HCT116 (cell line): ENCODE results near the gene DCAF8L1. TPM values are rescaled to one million over a fixed set of nuclear protein-coding genes. Genes with fewer than 3 reads are reported as not detected.

Source experiments
- ATAC-seq: fragments of 200-7000 bp; cut with Tn5 transposase; 2 replicates; pipeline ENCODE4 v1.9.1; 2020; ENCODE audit warnings: mild to moderate bottlenecking, moderate library complexity
- BruUV-seq: library from RNA; stranded (reverse); fragments of 400-500 nt; replicated peaks from 2 replicates; lab custom pipeline; 2021; lab: Mats Ljungman, UMichigan
- CTCF ChIA-PET: fragments of 300-600 bp; sonication (Branson Sonifier 250); formaldehyde crosslinking; loops from one replicate; lab custom pipeline; 2021; ENCODE audit warnings: antibody characterized with exemption; lab: Charles Lee
- POLR2A ChIA-PET: fragments of 300-600, 350-600 bp; sonication (Branson Sonifier 250); formaldehyde crosslinking; loops from one replicate; lab custom pipeline; 2021; ENCODE audit warnings: antibody characterized with exemption; lab: Charles Lee
- RAD21 ChIA-PET, 2 experiments: fragments of 300-600 bp; sonication (Branson Sonifier 250); formaldehyde crosslinking; loops; one replicate each; lab custom pipeline; 2023; ENCODE audit warnings: low total read pairs in 2 of 2; ENCODE audit not compliant: uncharacterized antibody in 2 of 2, unreplicated experiment in 2 of 2, low non-redundant PET in 1 of 2; lab: Charles Lee
- DNase-seq: peaks from one replicate; pipeline ENCODE4 v3.0.0-alpha.2; 2010; ENCODE audit warnings: low read depth, low spot score
- H2AFZ ChIP-seq: fragments of 200-600 bp; shearing (Covaris generic), sonication (generic); 2 replicates; pipeline ENCODE4 v1.6.1; 2017; ENCODE audit warnings: low read depth, mixed run types, mixed read lengths, antibody characterized with exemption, low read length; ENCODE audit not compliant: poor library complexity, severe bottlenecking
- H3K27ac ChIP-seq: 2 replicates; pipeline ENCODE4 v1.5.1; 2012; ENCODE audit warnings: low read depth, low read length
- H3K27me3 ChIP-seq: fragments of 200-600 bp; sonication (generic); 2 replicates; pipeline ENCODE4 v1.6.1; 2016; ENCODE audit warnings: mixed run types, low read length, mixed read lengths; ENCODE audit not compliant: insufficient read depth
- H3K36me3 ChIP-seq, 2 experiments: fragments of 200-500 bp in 1 of 2; fragments of 200-600 bp in 1 of 2; sonication (Bioruptor generic) in 1 of 2; sonication (generic) in 1 of 2; 2 replicates each; pipeline versions ENCODE4 v1.5.1 to v1.6.1; 2014 to 2016; ENCODE audit warnings: low read length in 2 of 2, inconsistent platforms in 1 of 2, mixed read lengths in 1 of 2, mixed run types in 1 of 2; ENCODE audit not compliant: insufficient read depth in 2 of 2, control insufficient read depth in 1 of 2
- H3K4me1 ChIP-seq, 2 experiments: fragments of 200-600 bp in 1 of 2; sonication (generic) in 1 of 2; 2 replicates each; pipeline versions ENCODE4 v1.5.1 to v1.6.1; 2012 to 2017; ENCODE audit warnings: low read length in 2 of 2, inconsistent platforms in 1 of 2, mild to moderate bottlenecking in 1 of 2, mixed read lengths in 1 of 2, mixed run types in 1 of 2, moderate library complexity in 1 of 2; ENCODE audit not compliant: insufficient read depth in 2 of 2, control insufficient read depth in 1 of 2
- H3K4me2 ChIP-seq: fragments of 200-600 bp; sonication (generic); 2 replicates; pipeline ENCODE4 v1.6.1; 2017; ENCODE audit warnings: mixed run types, low read length, mixed read lengths
- H3K4me3 ChIP-seq, 2 experiments: fragments of 200-600 bp in 1 of 2; sonication (generic) in 1 of 2; replicated peaks in 1 of 2; 2 replicates each; pipeline ENCODE4 v1.5.1; 2011 to 2016; ENCODE audit warnings: low read length in 2 of 2, control low read depth in 1 of 2, low read depth in 1 of 2, mild to moderate bottlenecking in 1 of 2, mixed read lengths in 1 of 2, mixed run types in 1 of 2
- H3K79me2 ChIP-seq: fragments of 200-600 bp; sonication (generic); 2 replicates; pipeline ENCODE4 v1.6.1; 2017; ENCODE audit warnings: mild to moderate bottlenecking, mixed run types, low read length, moderate library complexity, mixed read lengths; ENCODE audit not compliant: insufficient read depth
- H3K9ac ChIP-seq: fragments of 200-600 bp; sonication (generic); 2 replicates; pipeline ENCODE4 v1.6.1; 2016; ENCODE audit warnings: low read length, mixed read lengths
- H3K9me2 ChIP-seq: fragments of 200-600 bp; sonication (generic), shearing (Covaris generic); 2 replicates; pipeline ENCODE4 v1.6.1; 2017; ENCODE audit warnings: mixed run types, mild to moderate bottlenecking, moderate library complexity; ENCODE audit not compliant: insufficient read depth
- H3K9me3 ChIP-seq, 2 experiments: fragments of 200-500 bp in 1 of 2; fragments of 200-600 bp in 1 of 2; sonication (Bioruptor generic) in 1 of 2; sonication (generic) in 1 of 2; 2 replicates each; pipeline ENCODE4 v1.6.1; 2014 to 2017; ENCODE audit warnings: low read length in 2 of 2, mixed read lengths in 2 of 2, inconsistent platforms in 1 of 2, low read depth in 1 of 2, mild to moderate bottlenecking in 1 of 2, mixed run types in 1 of 2, moderate library complexity in 1 of 2; ENCODE audit not compliant: control insufficient read depth in 1 of 2, insufficient read depth in 1 of 2
- H4K20me1 ChIP-seq: fragments of 200-600 bp; sonication (generic), shearing (Covaris generic); 2 replicates; pipeline ENCODE4 v1.6.1; 2017; ENCODE audit warnings: mixed run types, mild to moderate bottlenecking, moderate library complexity; ENCODE audit not compliant: insufficient read depth
- CEBPB ChIP-seq: IDR thresholded peaks from 2 replicates; pipeline ENCODE4 v1.6.1; 2012; ENCODE audit warnings: low read depth
- EGR1 ChIP-seq: IDR thresholded peaks from 2 replicates; pipeline ENCODE4 v1.6.1; 2012; ENCODE audit warnings: low read depth
- ELF1 ChIP-seq: IDR thresholded peaks from 2 replicates; pipeline ENCODE4 v1.6.1; 2012; ENCODE audit warnings: low read depth, borderline replicate concordance
- EZH2 ChIP-seq: fragments of 200-600 bp; sonication (generic); IDR thresholded peaks from 2 replicates; pipeline ENCODE4 v1.6.1; 2017; ENCODE audit warnings: antibody characterized with exemption, mixed run types
- POLR2A ChIP-seq: IDR thresholded peaks from 2 replicates; pipeline ENCODE4 v1.7.0; 2011; ENCODE audit warnings: borderline replicate concordance; ENCODE audit not compliant: insufficient read depth, insufficient read length; ENCODE audit errors: extremely low read depth
- SIN3A ChIP-seq: IDR thresholded peaks from 2 replicates; pipeline ENCODE4 v1.6.1; 2012; ENCODE audit warnings: low read depth
- YY1 ChIP-seq: IDR thresholded peaks from 2 replicates; pipeline ENCODE4 v1.6.1; 2011; ENCODE audit warnings: low read length, low read depth, moderate library complexity, mild to moderate bottlenecking; ENCODE audit not compliant: insufficient replicate concordance; ENCODE audit errors: extremely low read depth
- intact Hi-C: fragments of 100-400 bp; cut with micrococcal nuclease; formaldehyde crosslinking; loops from 2 replicates; pipeline ENCODE4 v1.10.0; 2022
- total RNA-seq: library from RNA; stranded (reverse); gene quantifications from one replicate; pipeline ENCODE4 v1.2.1, GENCODE V29; 2021; ENCODE audit not compliant: unreplicated experiment
- TF ChIP-seq, protein P1 (sequence below), 3 experiments: fragments of 200-600 bp in 1 of 3; sonication (generic) in 1 of 3; IDR thresholded peaks in 2 of 3; conservative IDR thresholded peaks in 1 of 3; 2 replicates each; pipeline ENCODE4 v1.5.1; 2012 to 2017; ENCODE audit warnings: low read depth in 2 of 3, low read length in 2 of 3, antibody characterized with exemption in 1 of 3, borderline replicate concordance in 1 of 3, control low read depth in 1 of 3, mild to moderate bottlenecking in 1 of 3, mixed read lengths in 1 of 3, mixed run types in 1 of 3, moderate library complexity in 1 of 3; ENCODE audit not compliant: insufficient read depth in 1 of 3
- TF ChIP-seq, protein P2 (sequence below): IDR thresholded peaks from 2 replicates; pipeline ENCODE4 v1.6.1; 2012
- TF ChIP-seq, protein P3 (sequence below): IDR thresholded peaks from 2 replicates; pipeline ENCODE4 v1.6.1; 2012; ENCODE audit warnings: low read depth

DCAF8L1 gene
- total RNA-seq, 1 experiment from 2014 or later: not detected

DNA sequence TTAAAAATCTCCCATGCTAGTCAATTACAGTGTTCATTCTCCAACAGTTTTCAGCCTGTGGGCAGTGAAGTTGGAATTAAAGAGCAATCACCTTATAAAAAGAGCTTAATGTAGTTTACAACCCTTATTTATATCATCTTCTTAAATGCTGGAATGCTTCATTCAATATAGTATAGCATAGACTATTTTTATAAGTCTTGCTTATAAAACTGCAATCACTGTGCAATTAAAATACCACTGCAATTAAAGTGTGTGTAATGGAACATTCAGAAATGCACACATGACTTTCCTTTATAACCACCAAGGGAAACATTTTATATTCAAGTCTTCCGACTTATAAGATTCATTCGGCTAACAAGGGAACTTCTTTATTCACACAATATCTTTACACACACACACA lies 16.4 kb upstream of the DCAF8L1 start:
- H3K4me3 ChIP-seq: no peak overlapping the region
- intact Hi-C loops: no loop called here
- H3K4me1 ChIP-seq: no peaks in the 10 kb centered on the region
- no peaks in the 10 kb centered on the region for H3K27me3 ChIP-seq
- H3K27ac ChIP-seq: no peak overlapping the region
- DNase-seq: no peak
- RAD21 ChIA-PET: no interaction called here
- no peak overlapping the region for H2AFZ ChIP-seq
- no peaks in the 10 kb centered on the region for H3K79me2 ChIP-seq
- CTCF ChIA-PET: no interaction called here
- H3K9me2 ChIP-seq: no peaks in the 10 kb centered on the region
- POLR2A ChIA-PET: no interaction called here
- no peak for ATAC-seq
- BruUV-seq: no TSS peak
- H3K4me2 ChIP-seq: no peak overlapping the region
- no peak for TF ChIP-seq EGR1
- no peaks in the 10 kb centered on the region for H3K9me3 ChIP-seq
- no peaks in the 10 kb centered on the region for H4K20me1 ChIP-seq
- H3K9ac ChIP-seq: no peak overlapping the region
- no peaks in the 10 kb centered on the region for H3K36me3 ChIP-seq

DNA sequence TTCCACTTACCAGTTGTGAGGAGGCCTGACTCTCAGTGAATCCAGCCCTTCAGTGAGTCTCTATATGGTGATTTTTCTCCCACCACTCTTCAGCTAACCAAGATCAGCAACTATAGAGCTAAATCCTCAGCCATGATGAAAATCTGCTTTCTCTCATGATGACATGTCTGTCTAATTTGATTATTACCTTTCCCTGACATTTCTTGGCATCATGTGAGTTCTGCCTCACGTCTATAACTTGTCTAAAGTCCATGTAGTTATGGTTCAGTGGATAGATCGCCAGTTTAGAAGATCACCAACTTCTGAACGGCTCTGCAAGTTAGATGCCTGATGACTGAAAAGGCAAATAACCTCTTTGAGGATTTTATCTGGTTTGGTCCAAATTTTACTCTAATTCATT lies 14.9 kb upstream of the DCAF8L1 start:
- ChIA-PET CTCF (no interaction called here), POLR2A (no interaction called here)
- H3K4me1 ChIP-seq: no peaks in the 10 kb centered on the region
- no peak for DNase-seq
- no peak overlapping the region for H3K27ac ChIP-seq
- H3K36me3 ChIP-seq: no peaks in the 10 kb centered on the region
- no peaks in the 10 kb centered on the region for H3K79me2 ChIP-seq
- no peaks in the 10 kb centered on the region for H4K20me1 ChIP-seq
- no peak overlapping the region for H2AFZ ChIP-seq
- no peak overlapping the region for H3K4me2 ChIP-seq
- H3K4me3 ChIP-seq: no peak overlapping the region
- TF ChIP-seq SIN3A: no peak
- no peak for TF ChIP-seq ELF1
- no peak for TF ChIP-seq POLR2A
- no peak for TF ChIP-seq YY1
- no peak for TF ChIP-seq EZH2
- TF ChIP-seq, protein P1, sequence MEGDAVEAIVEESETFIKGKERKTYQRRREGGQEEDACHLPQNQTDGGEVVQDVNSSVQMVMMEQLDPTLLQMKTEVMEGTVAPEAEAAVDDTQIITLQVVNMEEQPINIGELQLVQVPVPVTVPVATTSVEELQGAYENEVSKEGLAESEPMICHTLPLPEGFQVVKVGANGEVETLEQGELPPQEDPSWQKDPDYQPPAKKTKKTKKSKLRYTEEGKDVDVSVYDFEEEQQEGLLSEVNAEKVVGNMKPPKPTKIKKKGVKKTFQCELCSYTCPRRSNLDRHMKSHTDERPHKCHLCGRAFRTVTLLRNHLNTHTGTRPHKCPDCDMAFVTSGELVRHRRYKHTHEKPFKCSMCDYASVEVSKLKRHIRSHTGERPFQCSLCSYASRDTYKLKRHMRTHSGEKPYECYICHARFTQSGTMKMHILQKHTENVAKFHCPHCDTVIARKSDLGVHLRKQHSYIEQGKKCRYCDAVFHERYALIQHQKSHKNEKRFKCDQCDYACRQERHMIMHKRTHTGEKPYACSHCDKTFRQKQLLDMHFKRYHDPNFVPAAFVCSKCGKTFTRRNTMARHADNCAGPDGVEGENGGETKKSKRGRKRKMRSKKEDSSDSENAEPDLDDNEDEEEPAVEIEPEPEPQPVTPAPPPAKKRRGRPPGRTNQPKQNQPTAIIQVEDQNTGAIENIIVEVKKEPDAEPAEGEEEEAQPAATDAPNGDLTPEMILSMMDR (IDR thresholded peaks at IDR 0.05 in 2 of 3, conservative IDR thresholded peaks at IDR 0.05 in 1 of 3; ENCODE audit: borderline replicate concordance in 1 of 3, insufficient read depth in 1 of 3, low read depth in 2 of 3, low read length in 2 of 3): no peak
- no peak for TF ChIP-seq CEBPB
- TF ChIP-seq, protein P2, sequence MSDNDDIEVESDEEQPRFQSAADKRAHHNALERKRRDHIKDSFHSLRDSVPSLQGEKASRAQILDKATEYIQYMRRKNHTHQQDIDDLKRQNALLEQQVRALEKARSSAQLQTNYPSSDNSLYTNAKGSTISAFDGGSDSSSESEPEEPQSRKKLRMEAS: no peak
- TF ChIP-seq, protein P3, sequence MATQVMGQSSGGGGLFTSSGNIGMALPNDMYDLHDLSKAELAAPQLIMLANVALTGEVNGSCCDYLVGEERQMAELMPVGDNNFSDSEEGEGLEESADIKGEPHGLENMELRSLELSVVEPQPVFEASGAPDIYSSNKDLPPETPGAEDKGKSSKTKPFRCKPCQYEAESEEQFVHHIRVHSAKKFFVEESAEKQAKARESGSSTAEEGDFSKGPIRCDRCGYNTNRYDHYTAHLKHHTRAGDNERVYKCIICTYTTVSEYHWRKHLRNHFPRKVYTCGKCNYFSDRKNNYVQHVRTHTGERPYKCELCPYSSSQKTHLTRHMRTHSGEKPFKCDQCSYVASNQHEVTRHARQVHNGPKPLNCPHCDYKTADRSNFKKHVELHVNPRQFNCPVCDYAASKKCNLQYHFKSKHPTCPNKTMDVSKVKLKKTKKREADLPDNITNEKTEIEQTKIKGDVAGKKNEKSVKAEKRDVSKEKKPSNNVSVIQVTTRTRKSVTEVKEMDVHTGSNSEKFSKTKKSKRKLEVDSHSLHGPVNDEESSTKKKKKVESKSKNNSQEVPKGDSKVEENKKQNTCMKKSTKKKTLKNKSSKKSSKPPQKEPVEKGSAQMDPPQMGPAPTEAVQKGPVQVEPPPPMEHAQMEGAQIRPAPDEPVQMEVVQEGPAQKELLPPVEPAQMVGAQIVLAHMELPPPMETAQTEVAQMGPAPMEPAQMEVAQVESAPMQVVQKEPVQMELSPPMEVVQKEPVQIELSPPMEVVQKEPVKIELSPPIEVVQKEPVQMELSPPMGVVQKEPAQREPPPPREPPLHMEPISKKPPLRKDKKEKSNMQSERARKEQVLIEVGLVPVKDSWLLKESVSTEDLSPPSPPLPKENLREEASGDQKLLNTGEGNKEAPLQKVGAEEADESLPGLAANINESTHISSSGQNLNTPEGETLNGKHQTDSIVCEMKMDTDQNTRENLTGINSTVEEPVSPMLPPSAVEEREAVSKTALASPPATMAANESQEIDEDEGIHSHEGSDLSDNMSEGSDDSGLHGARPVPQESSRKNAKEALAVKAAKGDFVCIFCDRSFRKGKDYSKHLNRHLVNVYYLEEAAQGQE: no peak
- TF ChIP-seq, all 23 proteins: peak for 0
- Histone ChIP-seq H3K27me3 (no peaks in the 10 kb centered on the region), H3K9me2 (no peaks in the 10 kb centered on the region), H3K9ac (no peak overlapping the region), H3K9me3 (no peaks in the 10 kb centered on the region)
- RAD21 ChIA-PET: no interaction called here
- intact Hi-C loops: no loop called here
- ATAC-seq: no peak
- no TSS peak for BruUV-seq
